Endothelial cell (in vitro differentiated cells): ENCODE measurements around the gene FAR1. TPM values are rescaled to one million over a fixed set of nuclear protein-coding genes. Genes with fewer than 3 reads are reported as not detected.
"Not testable (repeated sequence)": the region's sequence is repeated elsewhere in the genome, so short reads cannot be mapped to it uniquely, and the experiment has no call there.

Experiments used
- DNase-seq: peaks from one replicate; pipeline ENCODE4 v3.0.0; 2021; ENCODE audit warnings: low spot score
- H3K27ac Mint-ChIP-seq: one replicate; pipeline ENCODE4 v1.8.0; 2021; ENCODE audit warnings: mixed read lengths, inconsistent platforms; ENCODE audit not compliant: unreplicated experiment
- H3K27me3 Mint-ChIP-seq: one replicate; pipeline ENCODE4 v1.8.0; 2021; ENCODE audit warnings: mild to moderate bottlenecking, moderate library complexity, mixed read lengths, inconsistent platforms; ENCODE audit not compliant: unreplicated experiment
- H3K36me3 Mint-ChIP-seq: one replicate; pipeline ENCODE4 v1.8.0; 2021; ENCODE audit warnings: mild to moderate bottlenecking, low read depth, mixed read lengths, inconsistent platforms; ENCODE audit not compliant: unreplicated experiment
- H3K4me1 Mint-ChIP-seq: one replicate; pipeline ENCODE4 v1.8.0; 2021; ENCODE audit warnings: mild to moderate bottlenecking, mixed read lengths, inconsistent platforms; ENCODE audit not compliant: unreplicated experiment
- H3K4me3 Mint-ChIP-seq: one replicate; pipeline ENCODE4 v1.8.0; 2021; ENCODE audit warnings: mild to moderate bottlenecking, mixed read lengths, inconsistent platforms; ENCODE audit not compliant: unreplicated experiment
- H3K9me3 Mint-ChIP-seq: one replicate; pipeline ENCODE4 v1.8.0; 2021; ENCODE audit warnings: mixed read lengths, inconsistent platforms; ENCODE audit not compliant: unreplicated experiment
- total RNA-seq: library from RNA; stranded (reverse); fragmentation: NEBNext Ultra II Directional; extraction: Animal tissue kit (Norgen Biotek cat#: 25700); gene quantifications from one replicate; pipeline ENCODE4 v1.2.1, GENCODE V29; 2021; ENCODE audit not compliant: unreplicated experiment
- TF ChIP-seq, protein P1 (sequence below): fragments of 200-600 bp; sonication (generic); IDR thresholded peaks from one replicate; pipeline ENCODE4 v1.5.0; 2021; ENCODE audit warnings: antibody characterized with exemption; ENCODE audit not compliant: unreplicated experiment

The FAR1 gene
- total RNA-seq, 1 donor from 2014 or later, result 77.8 TPM

DNA sequence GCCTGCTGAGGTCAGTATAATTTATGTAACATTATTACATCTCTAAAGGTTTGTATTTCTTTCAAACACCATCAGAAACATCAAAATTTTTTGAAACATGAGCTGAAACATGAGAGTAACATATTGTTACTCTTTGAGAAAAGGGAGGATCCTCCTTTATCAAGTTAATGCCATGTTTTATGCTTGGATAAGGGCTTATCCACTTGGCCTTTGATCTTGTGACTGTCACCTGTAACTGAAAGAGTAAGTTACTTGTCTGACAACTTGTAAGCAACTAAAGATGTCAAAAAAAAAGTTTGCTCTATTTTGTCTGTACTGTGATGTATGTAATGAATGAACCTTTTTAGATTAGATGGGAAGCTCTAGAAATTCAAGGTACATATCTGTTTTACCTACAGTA, 59.6 kb downstream of the FAR1 start:
- TF ChIP-seq, protein P1, sequence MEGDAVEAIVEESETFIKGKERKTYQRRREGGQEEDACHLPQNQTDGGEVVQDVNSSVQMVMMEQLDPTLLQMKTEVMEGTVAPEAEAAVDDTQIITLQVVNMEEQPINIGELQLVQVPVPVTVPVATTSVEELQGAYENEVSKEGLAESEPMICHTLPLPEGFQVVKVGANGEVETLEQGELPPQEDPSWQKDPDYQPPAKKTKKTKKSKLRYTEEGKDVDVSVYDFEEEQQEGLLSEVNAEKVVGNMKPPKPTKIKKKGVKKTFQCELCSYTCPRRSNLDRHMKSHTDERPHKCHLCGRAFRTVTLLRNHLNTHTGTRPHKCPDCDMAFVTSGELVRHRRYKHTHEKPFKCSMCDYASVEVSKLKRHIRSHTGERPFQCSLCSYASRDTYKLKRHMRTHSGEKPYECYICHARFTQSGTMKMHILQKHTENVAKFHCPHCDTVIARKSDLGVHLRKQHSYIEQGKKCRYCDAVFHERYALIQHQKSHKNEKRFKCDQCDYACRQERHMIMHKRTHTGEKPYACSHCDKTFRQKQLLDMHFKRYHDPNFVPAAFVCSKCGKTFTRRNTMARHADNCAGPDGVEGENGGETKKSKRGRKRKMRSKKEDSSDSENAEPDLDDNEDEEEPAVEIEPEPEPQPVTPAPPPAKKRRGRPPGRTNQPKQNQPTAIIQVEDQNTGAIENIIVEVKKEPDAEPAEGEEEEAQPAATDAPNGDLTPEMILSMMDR, result no peak
- no peaks in the 10 kb centered on the region for H3K27me3 Mint-ChIP-seq
- H3K36me3 Mint-ChIP-seq, result peaks cover 17% of the 10 kb centered on the region
- H3K27ac Mint-ChIP-seq, result no peak overlapping the region
- H3K9me3 Mint-ChIP-seq, result no peaks in the 10 kb centered on the region
- DNase-seq, result no peak
- H3K4me3 Mint-ChIP-seq, result no peak overlapping the region
- peaks cover 9% of the 10 kb centered on the region for H3K4me1 Mint-ChIP-seq

DNA sequence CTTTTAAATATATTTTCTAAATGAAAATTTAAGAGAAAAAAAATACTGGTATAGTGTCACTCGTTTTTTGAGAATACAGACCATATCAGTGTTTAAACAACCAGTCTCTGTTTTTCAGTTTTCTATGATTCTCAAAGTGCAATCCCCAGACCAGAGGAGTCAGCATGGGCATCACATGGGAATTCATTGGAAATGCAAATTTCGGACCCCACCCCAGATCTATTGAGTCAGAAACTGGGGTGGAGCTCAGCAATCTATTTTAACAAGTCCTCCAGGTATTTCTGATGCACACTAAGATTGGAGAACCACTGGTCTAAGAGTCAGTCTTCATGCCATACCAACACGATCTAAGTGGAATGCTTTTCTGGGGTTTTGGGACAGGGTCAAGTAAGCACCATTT, 66.1 kb downstream of the FAR1 start:
- H3K36me3 Mint-ChIP-seq, result no peaks in the 10 kb centered on the region
- TF ChIP-seq, protein P1, result no peak
- H3K27ac Mint-ChIP-seq, result no peak overlapping the region
- no peak for DNase-seq
- no peak overlapping the region for H3K4me3 Mint-ChIP-seq
- H3K4me1 Mint-ChIP-seq, result peaks cover 2% of the 10 kb centered on the region
- H3K27me3 Mint-ChIP-seq, result no peaks in the 10 kb centered on the region
- H3K9me3 Mint-ChIP-seq, result no peaks in the 10 kb centered on the region

DNA sequence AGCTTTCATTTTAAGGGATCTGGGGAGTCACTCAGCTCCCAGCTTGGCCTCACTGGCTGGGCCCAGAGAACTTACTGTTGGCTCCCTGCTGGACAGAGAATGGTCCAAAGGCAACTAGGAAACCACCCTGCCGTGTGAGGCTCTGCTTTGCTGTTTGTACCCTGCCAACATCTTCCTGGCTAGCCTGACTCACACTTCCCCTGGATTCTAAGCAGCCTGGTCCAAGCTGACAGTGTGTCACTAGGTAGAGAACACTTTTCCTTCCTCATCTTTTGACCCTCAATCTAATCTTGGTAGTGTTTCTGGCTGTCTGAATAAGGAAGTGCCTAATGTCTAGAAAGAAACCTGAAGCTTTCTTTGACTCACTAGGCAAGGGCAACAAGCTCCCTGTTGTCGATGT, 76.7 kb downstream of the FAR1 start:
- H3K36me3 Mint-ChIP-seq, result no peaks in the 10 kb centered on the region
- no peak overlapping the region for H3K4me3 Mint-ChIP-seq

DNA sequence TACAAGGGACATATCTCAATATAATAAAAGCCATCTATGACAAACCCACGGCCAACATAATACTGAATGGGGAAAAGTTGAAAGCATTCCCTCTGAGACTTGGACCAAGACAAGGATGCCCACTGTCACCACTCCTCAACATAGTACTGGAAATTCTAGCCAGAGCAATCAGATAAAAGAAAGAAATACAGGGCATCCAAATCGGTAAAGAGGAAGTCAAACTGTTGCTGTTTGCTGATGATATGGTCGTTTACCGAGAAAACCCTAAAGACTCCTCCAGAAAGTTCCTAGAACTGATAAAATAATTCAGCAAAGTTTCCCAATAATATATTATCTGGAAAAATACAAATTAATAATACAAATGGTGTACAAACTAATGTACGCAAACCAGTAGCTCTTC, 84.8 kb downstream of the FAR1 start:
- not testable (repeated sequence) for H3K4me1 Mint-ChIP-seq, H3K27ac Mint-ChIP-seq, H3K9me3 Mint-ChIP-seq, H3K36me3 Mint-ChIP-seq, DNase-seq, H3K27me3 Mint-ChIP-seq, H3K4me3 Mint-ChIP-seq

More for the DNA sequence above, 76.7 kb downstream of the FAR1 start:
- Mint-ChIP-seq H3K4me1 (peaks cover 5% of the 10 kb centered on the region), H3K27ac (no peak overlapping the region), H3K27me3 (peaks cover 7% of the 10 kb centered on the region), H3K9me3 (no peaks in the 10 kb centered on the region)
- no peak for DNase-seq
- TF ChIP-seq, protein P1, result no peak

DNA sequence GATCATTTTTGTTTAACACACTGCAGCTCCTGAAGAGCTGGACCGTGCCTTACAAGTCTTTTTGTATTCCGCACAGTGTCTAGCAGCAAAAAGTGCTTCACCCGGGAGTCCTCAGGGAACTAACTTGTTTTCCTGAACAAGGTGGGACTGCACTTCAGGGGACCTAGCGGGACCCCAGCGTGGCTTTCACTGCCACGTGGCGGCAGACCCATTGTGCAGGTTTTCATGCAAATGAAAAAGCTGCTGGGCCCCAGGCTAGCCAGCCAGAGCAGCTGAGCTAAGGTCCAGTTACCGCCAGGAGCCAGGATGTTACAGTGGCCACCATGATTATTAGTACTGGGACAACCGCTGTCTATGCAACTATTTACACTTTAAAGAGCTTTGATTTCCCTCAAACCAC, 90.6 kb downstream of the FAR1 start:
- H3K4me3 Mint-ChIP-seq, result no peak overlapping the region
- no peak overlapping the region for H3K27ac Mint-ChIP-seq
- no peaks in the 10 kb centered on the region for H3K27me3 Mint-ChIP-seq
- no peak for DNase-seq
- no peaks in the 10 kb centered on the region for H3K36me3 Mint-ChIP-seq
- TF ChIP-seq, protein P1, result no peak
- H3K4me1 Mint-ChIP-seq, result no peaks in the 10 kb centered on the region
- no peaks in the 10 kb centered on the region for H3K9me3 Mint-ChIP-seq

DNA sequence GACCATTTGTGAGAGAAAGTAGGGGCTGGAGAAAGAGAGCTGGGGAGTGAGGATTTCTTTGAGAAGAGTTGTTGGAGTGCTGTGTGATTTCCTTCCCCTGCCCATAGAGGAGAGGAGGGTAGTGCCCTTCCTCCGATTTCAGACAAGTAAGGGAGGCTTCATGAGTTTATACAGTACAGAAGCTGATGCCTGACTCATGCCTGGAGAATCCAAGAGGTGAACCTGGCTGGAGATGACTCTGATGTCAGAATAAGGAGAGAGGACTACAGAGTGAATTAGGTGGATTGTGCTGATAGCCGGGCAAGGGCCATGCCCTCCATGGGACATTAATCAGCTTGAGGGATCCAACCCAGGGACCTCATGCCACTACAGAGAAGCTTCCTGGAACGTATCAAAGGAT, 91.6 kb downstream of the FAR1 start:
- Mint-ChIP-seq H3K4me1 (no peaks in the 10 kb centered on the region), H3K36me3 (no peaks in the 10 kb centered on the region), H3K27ac (no peak overlapping the region), H3K27me3 (no peaks in the 10 kb centered on the region), H3K4me3 (no peak overlapping the region), H3K9me3 (no peaks in the 10 kb centered on the region)
- TF ChIP-seq, protein P1, result no peak
- no peak for DNase-seq
